Neural cell (in vitro differentiated cells): ENCODE data around the gene SSR3.

Experiments
- CTCF ChIP-seq: fragments of 450-650 bp; IDR thresholded peaks from 2 replicates; pipeline ENCODE4 v1.5.1; 2014; ENCODE audit warnings: antibody characterized with exemption, mild to moderate bottlenecking, moderate library complexity; ENCODE audit not compliant: poor library complexity, severe bottlenecking
- EP300 ChIP-seq: fragments of 450-650 bp; conservative IDR thresholded peaks from 2 replicates; pipeline ENCODE4 v1.6.1; 2014; ENCODE audit warnings: antibody characterized with exemption, mild to moderate bottlenecking, moderate library complexity; ENCODE audit not compliant: poor library complexity, severe bottlenecking
- POLR2AphosphoS5 ChIP-seq: IDR thresholded peaks from 2 replicates; pipeline ENCODE4 v1.6.1; 2012
- RAD21 ChIP-seq: fragments of 450-650 bp; conservative IDR thresholded peaks from 2 replicates; pipeline ENCODE4 v1.6.1; 2014; ENCODE audit warnings: antibody characterized with exemption, mild to moderate bottlenecking, moderate library complexity
- REST ChIP-seq: IDR thresholded peaks from 2 replicates; pipeline ENCODE4 v1.6.1; 2012; ENCODE audit warnings: borderline replicate concordance

GRCh38 chr3:156601497-156601896, 46.6 kb upstream of the SSR3 start:
- no peak for TF ChIP-seq CTCF
- TF ChIP-seq EP300, result no peak
- TF ChIP-seq POLR2AphosphoS5, result no peak
- no peak for TF ChIP-seq RAD21
- no peak for TF ChIP-seq REST
